Measurements from ENCODE around the gene TTLL11. TPM values are rescaled to one million over a fixed set of nuclear protein-coding genes. Genes with fewer than 3 reads are reported as not detected.

Gene TTLL11
- total and polyA plus RNA-seq, 8 donors: 5.4 to 11.6 (median 9.5) TPM

DNA sequence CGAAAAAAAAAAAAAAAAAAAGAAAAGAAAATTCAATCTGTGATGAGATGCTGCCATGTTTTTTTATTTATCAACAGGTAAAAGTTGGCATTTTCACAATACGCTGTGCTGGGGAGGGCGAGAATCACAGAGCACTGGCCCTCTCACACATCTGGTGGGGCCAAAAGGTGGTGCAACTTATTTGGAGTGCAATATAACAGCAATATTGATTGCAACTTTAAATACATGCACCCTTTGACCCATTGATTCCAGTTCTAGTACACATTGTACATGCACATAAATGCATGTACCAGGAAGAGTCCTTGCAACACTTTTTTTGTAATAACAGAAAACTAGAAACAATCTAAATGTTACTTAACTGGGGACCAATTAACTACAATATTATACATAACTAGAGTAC is 282.6 kb downstream of the TTLL11 start:
- H3K4me1 ChIP-seq: no peaks in the 10 kb centered on the region
- no peak overlapping the region for H3K27ac ChIP-seq
- no peak for TF ChIP-seq CTCF (IDR thresholded peaks at IDR 0.05)
- no peak overlapping the region for H3K4me3 ChIP-seq
- H3K36me3 ChIP-seq: no peaks in the 10 kb centered on the region
- intact Hi-C loops (cut with DNase I): no loop called here
- DNase-seq: no peak
- no peaks in the 10 kb centered on the region for H3K9me3 ChIP-seq
- ATAC-seq: no peak
- no peaks in the 10 kb centered on the region for H3K27me3 ChIP-seq

GRCh38 chr9:121809356-121810050 is 283.6 kb downstream of the TTLL11 start:
- no peaks in the 10 kb centered on the region for H3K4me1 ChIP-seq
- no peak for TF ChIP-seq CTCF (IDR thresholded peaks at IDR 0.05)
- ATAC-seq (no peak), DNase-seq (no peak)
- H3K27me3 ChIP-seq: no peaks in the 10 kb centered on the region
- H3K27ac ChIP-seq: no peak overlapping the region
- peaks cover 0 to 5% of the 10 kb centered on the region in 2 donors for H3K9me3 ChIP-seq
- no peak overlapping the region for H3K4me3 ChIP-seq
- intact Hi-C loops (cut with DNase I): no loop called here
- no peaks in the 10 kb centered on the region for H3K36me3 ChIP-seq

- Histone ChIP-seq H3K9me3 (peaks cover 0 to 9% of the 10 kb centered on the region in 2 donors), H3K36me3 (no peaks in the 10 kb centered on the region), H3K4me1 (no peaks in the 10 kb centered on the region), H3K27ac (no peak overlapping the region), H3K27me3 (no peaks in the 10 kb centered on the region), H3K4me3 (no peak overlapping the region)
- intact Hi-C loops (cut with DNase I): no loop called here
- no peak for TF ChIP-seq CTCF (IDR thresholded peaks at IDR 0.05)
- ATAC-seq (no peak), DNase-seq (no peak)
Observed at GRCh38 chr9:121808781-121809180, 284.3 kb downstream of the TTLL11 start.

- intact Hi-C loops (cut with DNase I): no loop called here
- H3K27ac ChIP-seq: no peak overlapping the region
- H3K9me3 ChIP-seq: peaks cover 0 to 9% of the 10 kb centered on the region in 2 donors
- no peak for TF ChIP-seq CTCF (IDR thresholded peaks at IDR 0.05)
- ATAC-seq: no peak
- H3K4me3 ChIP-seq: no peak overlapping the region
- H3K4me1 ChIP-seq: no peaks in the 10 kb centered on the region
- H3K27me3 ChIP-seq: no peaks in the 10 kb centered on the region
- no peaks in the 10 kb centered on the region for H3K36me3 ChIP-seq
- peak in 1 of 4 donors; percentile 36 for DNase-seq
Observed at GRCh38 chr9:121807823-121808278, 285.3 kb downstream of the TTLL11 start.

DNA sequence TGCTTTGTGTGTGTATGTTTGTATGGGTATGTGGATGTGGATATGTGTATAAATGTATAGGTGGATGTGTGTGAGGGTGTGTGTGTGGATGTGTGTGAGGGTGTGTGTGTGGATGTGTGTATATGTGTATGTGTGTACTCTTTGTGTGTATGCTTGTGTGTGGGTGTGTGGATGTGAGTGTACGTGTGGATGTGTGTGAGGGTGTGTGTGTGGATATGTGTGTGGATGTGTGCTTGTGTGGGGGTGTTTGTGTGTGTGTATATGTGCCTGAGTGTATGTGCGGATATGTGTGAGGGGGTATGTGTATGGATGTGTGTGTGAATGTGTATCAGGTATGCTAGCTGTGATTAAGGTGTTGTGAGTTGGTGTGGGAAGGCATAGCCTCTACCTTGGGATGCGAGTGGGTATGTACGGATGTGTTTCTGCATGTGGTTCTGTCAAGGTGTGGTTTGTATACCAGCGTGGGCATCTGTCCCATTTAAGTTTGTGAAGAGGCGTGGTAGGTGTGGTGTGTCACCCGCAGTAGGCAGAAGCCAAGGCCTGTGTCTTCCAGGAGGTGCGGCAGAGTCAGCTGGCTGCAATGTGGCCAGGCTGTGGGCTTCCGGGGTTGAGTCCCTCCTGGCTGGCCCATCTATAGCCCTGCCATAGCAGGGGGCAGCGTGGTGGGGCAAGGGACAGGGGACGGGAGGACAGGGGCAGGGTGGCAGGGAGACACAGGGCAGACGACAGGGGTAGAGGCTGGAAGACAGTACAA is 285.9 kb downstream of the TTLL11 start:
- Histone ChIP-seq H3K36me3 (no peaks in the 10 kb centered on the region), H3K27ac (no peak overlapping the region), H3K4me3 (no peak overlapping the region), H3K9me3 (peaks cover 0 to 9% of the 10 kb centered on the region in 2 donors), H3K4me1 (no peaks in the 10 kb centered on the region), H3K27me3 (no peaks in the 10 kb centered on the region)
- intact Hi-C loops (cut with DNase I): no loop called here
- no peak for ATAC-seq
- no peak for TF ChIP-seq CTCF (IDR thresholded peaks at IDR 0.05)
- DNase-seq: no peak
